HG03060 (cell line): ENCODE measurements around the gene SLC35E3.

Experiments used
- ATAC-seq: cut with Tn5 transposase; IDR thresholded peaks from one replicate; pipeline ENCODE4 v1.9.1; 2021; ENCODE audit warnings: low read depth, moderate number of reproducible peaks; ENCODE audit not compliant: unreplicated experiment

SLC35E3 gene

GRCh38 chr12:68768431-68768939 lies 22.5 kb downstream of the SLC35E3 start:
- ATAC-seq, result no peak

GRCh38 chr12:68769941-68770340 lies 24.0 kb downstream of the SLC35E3 start:
- ATAC-seq, result no peak

GRCh38 chr12:68771223-68771925 lies 25.4 kb downstream of the SLC35E3 start:
- ATAC-seq, result no peak

- ATAC-seq, result no peak
These were observed 26.7 kb downstream of the SLC35E3 start for GRCh38 chr12:68772714-68773113.

- no peak for ATAC-seq
These were observed 27.6 kb downstream of the SLC35E3 start for GRCh38 chr12:68773582-68773981.

- ATAC-seq, result no peak
These were observed 29.2 kb downstream of the SLC35E3 start for GRCh38 chr12:68775121-68775630.

GRCh38 chr12:68776976-68777610 lies 31.1 kb downstream of the SLC35E3 start:
- ATAC-seq, result no peak

- no peak for ATAC-seq
These were observed 33.3 kb downstream of the SLC35E3 start for GRCh38 chr12:68779280-68779679.

GRCh38 chr12:68780731-68781130 lies 34.8 kb downstream of the SLC35E3 start:
- ATAC-seq, result no peak

- ATAC-seq, result no peak
These were observed 35.8 kb downstream of the SLC35E3 start for GRCh38 chr12:68781728-68782127.

- ATAC-seq, result no peak
These were observed 38.0 kb downstream of the SLC35E3 start for GRCh38 chr12:68784015-68784414.

GRCh38 chr12:68785358-68785757 lies 39.4 kb downstream of the SLC35E3 start:
- ATAC-seq, result no peak

- no peak for ATAC-seq
These were observed 39.8 kb downstream of the SLC35E3 start for GRCh38 chr12:68785823-68786222.

GRCh38 chr12:68786929-68787328 lies 41.0 kb downstream of the SLC35E3 start:
- ATAC-seq, result no peak

GRCh38 chr12:68788554-68789143 lies 42.7 kb downstream of the SLC35E3 start:
- ATAC-seq, result no peak

GRCh38 chr12:68789144-68789878 lies 43.3 kb downstream of the SLC35E3 start:
- ATAC-seq, result no peak

GRCh38 chr12:68790081-68790951 lies 44.3 kb downstream of the SLC35E3 start:
- no peak for ATAC-seq

GRCh38 chr12:68790952-68791234 lies 44.9 kb downstream of the SLC35E3 start:
- ATAC-seq, result no peak

GRCh38 chr12:68791897-68792481 lies 46.0 kb downstream of the SLC35E3 start:
- ATAC-seq, result no peak

GRCh38 chr12:68792952-68793351 lies 47.0 kb downstream of the SLC35E3 start:
- peak; percentile 76 for ATAC-seq
